B cell (primary cell): ENCODE measurements around the gene STYXL1. TPM values are rescaled to one million over a fixed set of nuclear protein-coding genes. Genes with fewer than 3 reads are reported as not detected.

Experiments
- ATAC-seq: fragments of 200-7000 bp; cut with Tn5 transposase; one replicate; pipeline ENCODE4 v1.10.0; 2021; ENCODE audit warnings: low read depth, mild to moderate bottlenecking, moderate number of reproducible peaks, moderate library complexity
- CTCF ChIA-PET: fragments of 350-600 bp; sonication (Branson Sonifier 250); formaldehyde crosslinking; loops from one replicate; lab custom pipeline; 2021; ENCODE audit warnings: antibody characterized with exemption, inconsistent platforms; lab: Charles Lee
- POLR2A ChIA-PET: fragments of 350-600 bp; sonication (Branson Sonifier 250); formaldehyde crosslinking; loops from one replicate; lab custom pipeline; 2021; ENCODE audit warnings: antibody characterized with exemption; lab: Charles Lee
- DNase-seq: peaks from one replicate; pipeline ENCODE4 v3.0.0; 2013
- H2AFZ ChIP-seq: 2 replicates; pipeline ENCODE4 v1.6.1; 2012; ENCODE audit warnings: mild to moderate bottlenecking, low read depth, low read length; ENCODE audit not compliant: insufficient read depth, poor library complexity, severe bottlenecking
- H3K27ac ChIP-seq, 2 donors: 1 replicate in 1 of 2; 2 replicates in 1 of 2; pipeline ENCODE4 v1.5.1; 2012 to 2013; ENCODE audit warnings: low read length in 2 of 2, mild to moderate bottlenecking in 2 of 2, moderate library complexity in 1 of 2
- H3K27me3 ChIP-seq, 4 experiments: fragments of 200-600 bp in 1 of 4; sonication (generic) in 1 of 4; replicated peaks in 1 of 4; 1 replicate in 2 of 4; 2 replicates in 2 of 4; pipeline versions ENCODE4 v1.6.1 to v1.7.0; 2013 to 2016; ENCODE audit warnings: low read length in 3 of 4, mild to moderate bottlenecking in 2 of 4, mixed read lengths in 1 of 4, moderate library complexity in 1 of 4; ENCODE audit not compliant: insufficient read depth in 4 of 4, control insufficient read depth in 3 of 4; ENCODE audit errors: control extremely low read depth in 1 of 4
- H3K36me3 ChIP-seq, 2 experiments: replicated peaks in 1 of 2; 1 replicate in 1 of 2; 2 replicates in 1 of 2; pipeline versions ENCODE4 v1.6.1 to v1.7.1; 2013; ENCODE audit warnings: low read length in 1 of 2; ENCODE audit not compliant: insufficient read depth in 2 of 2, control insufficient read depth in 1 of 2; ENCODE audit errors: control extremely low read depth in 1 of 2, extremely low read depth in 1 of 2
- H3K4me1 ChIP-seq, 2 donors: fragments of 200-600 bp in 1 of 2; sonication (generic) in 1 of 2; 1 replicate in 1 of 2; 2 replicates in 1 of 2; pipeline versions ENCODE4 v1.5.1 to v1.6.1; 2013 to 2017; ENCODE audit warnings: low read length in 2 of 2; ENCODE audit not compliant: control insufficient read depth in 2 of 2, insufficient read depth in 2 of 2
- H3K4me2 ChIP-seq: replicated peaks from 2 replicates; pipeline ENCODE3; 2012; ENCODE audit warnings: mild to moderate bottlenecking, low read depth, low read length; ENCODE audit not compliant: poor library complexity, severe bottlenecking
- H3K4me3 ChIP-seq, 5 experiments: fragments of 200-600 bp in 1 of 5; sonication (generic) in 1 of 5; 1 replicate in 3 of 5; 2 replicates in 2 of 5; pipeline versions ENCODE4 v1.5.1 to v1.7.0; 2011 to 2016; ENCODE audit warnings: low read length in 4 of 5, mild to moderate bottlenecking in 4 of 5, low read depth in 2 of 5, control low read depth in 1 of 5, moderate library complexity in 1 of 5; ENCODE audit not compliant: insufficient read depth in 1 of 5; ENCODE audit errors: control extremely low read depth in 1 of 5, extremely low read depth in 1 of 5
- H3K79me2 ChIP-seq: fragments of 200-600 bp; sonication (generic); one replicate; pipeline ENCODE4 v1.6.0; 2016; ENCODE audit warnings: low read length; ENCODE audit not compliant: control insufficient read depth, insufficient read depth
- H3K9ac ChIP-seq: fragments of 200-600 bp; sonication (generic); 2 replicates; pipeline ENCODE4 v1.6.1; 2017; ENCODE audit warnings: mild to moderate bottlenecking, low read length, moderate library complexity
- H3K9me3 ChIP-seq, 3 donors: one replicate each; pipeline versions ENCODE4 v1.6.1 to v1.7.1; 2013; ENCODE audit warnings: low read length in 2 of 3; ENCODE audit not compliant: control insufficient read depth in 2 of 3, insufficient read depth in 1 of 3; ENCODE audit errors: control extremely low read depth in 1 of 3
- H4K20me1 ChIP-seq: 2 replicates; pipeline ENCODE4 v1.6.0; 2012; ENCODE audit warnings: mild to moderate bottlenecking, low read length; ENCODE audit not compliant: insufficient read depth, control insufficient read depth, poor library complexity, severe bottlenecking
- H3K27ac Mint-ChIP-seq: one replicate; pipeline ENCODE4 v1.8.0; 2021; ENCODE audit warnings: mixed read lengths
- H3K27me3 Mint-ChIP-seq: one replicate; pipeline ENCODE4 v1.8.0; 2021; ENCODE audit warnings: mixed read lengths
- H3K4me1 Mint-ChIP-seq: one replicate; pipeline ENCODE4 v1.8.0; 2021; ENCODE audit warnings: mixed read lengths
- H3K4me3 Mint-ChIP-seq: one replicate; pipeline ENCODE4 v1.8.0; 2021; ENCODE audit warnings: mixed read lengths
- H3K9me3 Mint-ChIP-seq: one replicate; pipeline ENCODE4 v1.8.0; 2022; ENCODE audit warnings: mixed read lengths; ENCODE audit not compliant: insufficient read depth
- EZH2 ChIP-seq: IDR thresholded peaks from 2 replicates; pipeline ENCODE4 v1.6.1; 2012; ENCODE audit warnings: borderline replicate concordance, low read depth, mild to moderate bottlenecking, moderate library complexity, low read length; ENCODE audit not compliant: insufficient read depth, poor library complexity, severe bottlenecking
- WGBS: methylation state at CpG from one replicate; pipeline ENCODE4 v1.1.5; 2013; ENCODE audit warnings: missing lambda C conversion rate; ENCODE audit not compliant: insufficient coverage; 5-methylcytosine and 5-hydroxymethylcytosine counted together
- intact Hi-C: fragments of 100-400 bp; cut with micrococcal nuclease; formaldehyde crosslinking; loops from one replicate; pipeline ENCODE4 v1.10.0; 2022
- polyA plus RNA-seq: library from polyadenylated mRNA; depleted of rRNA; stranded (reverse); fragments of >200 nt; gene quantifications from 2 replicates; pipeline ENCODE4 v1.2.3, GENCODE V29; 2012
- total RNA-seq, 2 donors: library from RNA; stranded (reverse); fragments of 120-200 nt in 1 of 2; gene quantifications; 1 replicate in 1 of 2; 2 replicates in 1 of 2; pipeline versions ENCODE4 v1.2.3 to v1.2.4, GENCODE V29; 2013 to 2022
- TF ChIP-seq, protein P1 (sequence below): fragments of 200-600 bp; IDR thresholded peaks from one replicate; pipeline ENCODE4 v1.8.0; 2022; ENCODE audit warnings: antibody characterized with exemption, mild to moderate bottlenecking

Gene STYXL1
- total and polyA plus RNA-seq, 2 donors (not counting 1 experiment from before 2014, with no cell fraction given), result 15.2 to 29.3 TPM

DNA sequence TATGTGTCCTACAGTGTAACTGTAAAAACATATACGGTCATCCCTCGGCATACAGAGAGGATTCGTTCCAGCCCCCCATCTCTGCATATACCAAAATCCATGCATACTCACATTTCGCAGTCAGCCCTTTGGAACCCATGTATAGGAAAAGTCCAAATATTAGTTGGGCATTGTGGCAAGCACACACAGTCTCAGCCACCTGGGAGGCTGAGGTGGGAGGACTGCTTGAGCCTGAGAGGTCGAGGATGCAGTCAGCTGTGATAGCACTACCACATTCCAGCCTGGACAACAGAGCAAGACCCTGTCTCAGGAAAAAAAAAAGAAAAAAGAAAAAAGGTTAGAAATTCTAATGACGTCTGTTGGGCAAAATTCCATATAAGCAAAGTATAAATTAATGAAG is 29.2 kb upstream of the STYXL1 start:
- intact Hi-C loops, result no loop called here
- peaks cover 0 to 23% (median 5%) of the 10 kb centered on the region in 3 donors for H3K9me3 ChIP-seq
- CTCF ChIA-PET, result no interaction called here
- H3K27me3 ChIP-seq, result no peaks in the 10 kb centered on the region
- DNase-seq (no peak), ATAC-seq (no peak)
- POLR2A ChIA-PET, result no interaction called here
- no peak overlapping the region for H2AFZ ChIP-seq
- no peak overlapping the region for H3K27ac ChIP-seq
- Mint-ChIP-seq H3K4me1 (no peaks in the 10 kb centered on the region), H3K9me3 (no peaks in the 10 kb centered on the region), H3K4me3 (no peak overlapping the region), H3K27ac (no peak overlapping the region), H3K27me3 (peaks cover 12% of the 10 kb centered on the region)
- H4K20me1 ChIP-seq, result no peaks in the 10 kb centered on the region
- no peak overlapping the region for H3K4me3 ChIP-seq
- no peak overlapping the region for H3K9ac ChIP-seq
- no CpG with 5 or more reads among the region's 6 CpGs for WGBS
- no peak overlapping the region for H3K4me2 ChIP-seq
- H3K4me1 ChIP-seq, result no peaks in the 10 kb centered on the region
- H3K36me3 ChIP-seq, result no peaks in the 10 kb centered on the region
- TF ChIP-seq, protein P1, sequence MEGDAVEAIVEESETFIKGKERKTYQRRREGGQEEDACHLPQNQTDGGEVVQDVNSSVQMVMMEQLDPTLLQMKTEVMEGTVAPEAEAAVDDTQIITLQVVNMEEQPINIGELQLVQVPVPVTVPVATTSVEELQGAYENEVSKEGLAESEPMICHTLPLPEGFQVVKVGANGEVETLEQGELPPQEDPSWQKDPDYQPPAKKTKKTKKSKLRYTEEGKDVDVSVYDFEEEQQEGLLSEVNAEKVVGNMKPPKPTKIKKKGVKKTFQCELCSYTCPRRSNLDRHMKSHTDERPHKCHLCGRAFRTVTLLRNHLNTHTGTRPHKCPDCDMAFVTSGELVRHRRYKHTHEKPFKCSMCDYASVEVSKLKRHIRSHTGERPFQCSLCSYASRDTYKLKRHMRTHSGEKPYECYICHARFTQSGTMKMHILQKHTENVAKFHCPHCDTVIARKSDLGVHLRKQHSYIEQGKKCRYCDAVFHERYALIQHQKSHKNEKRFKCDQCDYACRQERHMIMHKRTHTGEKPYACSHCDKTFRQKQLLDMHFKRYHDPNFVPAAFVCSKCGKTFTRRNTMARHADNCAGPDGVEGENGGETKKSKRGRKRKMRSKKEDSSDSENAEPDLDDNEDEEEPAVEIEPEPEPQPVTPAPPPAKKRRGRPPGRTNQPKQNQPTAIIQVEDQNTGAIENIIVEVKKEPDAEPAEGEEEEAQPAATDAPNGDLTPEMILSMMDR, result no peak
- TF ChIP-seq EZH2, result no peak
- H3K79me2 ChIP-seq, result no peaks in the 10 kb centered on the region

DNA sequence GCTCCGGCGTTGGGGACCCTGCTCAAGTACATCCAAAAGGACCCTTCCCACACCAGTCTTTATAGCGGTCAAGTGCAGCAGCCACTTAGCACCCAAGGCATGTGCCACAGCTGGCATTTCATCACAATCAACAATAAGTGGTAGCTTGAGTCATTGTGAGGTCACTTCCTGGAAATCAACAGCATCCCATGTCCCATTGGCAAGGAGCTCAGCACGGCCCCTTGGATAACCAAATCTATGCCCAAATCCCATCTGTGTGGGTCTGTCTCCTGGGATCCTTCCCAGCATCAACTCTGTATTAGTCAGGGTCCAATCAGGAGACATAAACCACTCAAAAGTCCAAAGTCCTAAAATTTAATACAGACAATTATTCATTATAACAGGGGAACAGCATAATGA is 27.2 kb upstream of the STYXL1 start:
- Histone ChIP-seq H3K9ac (no peak overlapping the region), H3K4me2 (no peak overlapping the region)

More for the DNA sequence above, 27.2 kb upstream of the STYXL1 start:
- no peaks in the 10 kb centered on the region for H3K4me1 ChIP-seq
- 97% methylated on average over 3 of the region's 4 CpGs for whole genome bisulfite sequencing
- H3K27me3 ChIP-seq, result no peaks in the 10 kb centered on the region
- H3K36me3 ChIP-seq, result no peaks in the 10 kb centered on the region
- Mint-ChIP-seq H3K4me3 (no peak overlapping the region), H3K27ac (no peak overlapping the region), H3K4me1 (no peaks in the 10 kb centered on the region), H3K27me3 (peaks cover 3% of the 10 kb centered on the region), H3K9me3 (no peaks in the 10 kb centered on the region)
- no peak overlapping the region for H2AFZ ChIP-seq
- H4K20me1 ChIP-seq, result no peaks in the 10 kb centered on the region
- intact Hi-C loops, result no loop called here
- no peak for ATAC-seq
- CTCF ChIA-PET, result no interaction called here
- H3K27ac ChIP-seq, result no peak overlapping the region
- POLR2A ChIA-PET, result no interaction called here
- H3K79me2 ChIP-seq, result no peaks in the 10 kb centered on the region
- H3K9me3 ChIP-seq, result peaks cover 0 to 27% (median 5%) of the 10 kb centered on the region in 3 donors
- TF ChIP-seq EZH2, result no peak
- TF ChIP-seq, protein P1, result no peak
- no peak overlapping the region for H3K4me3 ChIP-seq
- DNase-seq, result no peak
